NB4 (cell line): ENCODE data around the gene BEST2.
A peak's percentile ranks its signal among the peaks of the same experiment; 100 is the strongest.

Experiments used
- DNase-seq: peaks from one replicate; pipeline ENCODE4 v3.0.0; 2010; ENCODE audit warnings: low read depth
- H3K4me3 ChIP-seq: one replicate; pipeline ENCODE4 v1.5.1; 2011; ENCODE audit warnings: mild to moderate bottlenecking, low read depth, low read length, moderate library complexity
- CTCF ChIP-seq: IDR thresholded peaks from one replicate; pipeline ENCODE4 v1.5.1; 2012; ENCODE audit warnings: low read depth, low read length
- MAX ChIP-seq: IDR thresholded peaks from 2 replicates; pipeline ENCODE4 v1.6.1; 2011; ENCODE audit warnings: low read depth, low read length
- MYC ChIP-seq: IDR thresholded peaks from 2 replicates; pipeline ENCODE4 v1.6.1; 2011; ENCODE audit warnings: low read depth, low read length
- POLR2A ChIP-seq: IDR thresholded peaks from 2 replicates; pipeline ENCODE4 v1.6.1; 2011; ENCODE audit warnings: mild to moderate bottlenecking; ENCODE audit not compliant: insufficient read length; ENCODE audit errors: extremely low read depth

Gene BEST2

GRCh38 chr19:12745166-12745897 is 6.3 kb upstream of the BEST2 start:
- no peak overlapping the region for H3K4me3 ChIP-seq
- DNase-seq: no peak
- TF ChIP-seq MYC: no peak
- TF ChIP-seq CTCF: no peak
- TF ChIP-seq MAX: no peak
- no peak for TF ChIP-seq POLR2A

- H3K4me3 ChIP-seq: no peak overlapping the region
- TF ChIP-seq MAX: no peak
- no peak for DNase-seq
Measured at GRCh38 chr19:12748489-12748888, 3.1 kb upstream of the BEST2 start.

GRCh38 chr19:12749938-12750521 is 1.6 kb upstream of the BEST2 start:
- DNase-seq: peak; percentile 76
- TF ChIP-seq MYC (no peak), MAX (no peak), CTCF (no peak), POLR2A (no peak)
- H3K4me3 ChIP-seq: no peak overlapping the region

- no peak for TF ChIP-seq CTCF
- TF ChIP-seq MAX: no peak
- no peak for DNase-seq
- no peak overlapping the region for H3K4me3 ChIP-seq
Measured at GRCh38 chr19:12750851-12751250, 740 bp upstream of the BEST2 start.

GRCh38 chr19:12752056-12752781 is 628 bp downstream of the BEST2 start:
- H3K4me3 ChIP-seq: no peak overlapping the region
- DNase-seq: no peak

More at GRCh38 chr19:12752056-12752781, 628 bp downstream of the BEST2 start:
- TF ChIP-seq CTCF (no peak), MYC (no peak), MAX (no peak), POLR2A (no peak)
